Natural killer cell (primary cell): ENCODE data around the gene GALNT12. TPM values are rescaled to one million over a fixed set of nuclear protein-coding genes. Genes with fewer than 3 reads are reported as not detected.

Experiments
- ATAC-seq, 3 donors: fragments of 150-1000 bp in 2 of 3; fragments of 200-7000 bp in 1 of 3; cut with Tn5 transposase; 1 replicate in 1 of 3; 2 replicates in 2 of 3; pipeline ENCODE4 v1.10.0; 2021; ENCODE audit warnings: mild to moderate bottlenecking in 2 of 3, moderate library complexity in 2 of 3
- DNase-seq, 2 donors: peaks; one replicate each; pipeline versions ENCODE4 v3.0.0 to v3.0.0-alpha.2; 2013 to 2021; ENCODE audit warnings: mixed read lengths in 1 of 2
- H3K27ac ChIP-seq: one replicate; pipeline ENCODE4 v1.5.1; 2013; ENCODE audit warnings: mild to moderate bottlenecking, low read length
- H3K27me3 ChIP-seq: one replicate; pipeline ENCODE4 v1.6.1; 2013; ENCODE audit warnings: low read length; ENCODE audit not compliant: control insufficient read depth, insufficient read depth
- H3K36me3 ChIP-seq: one replicate; pipeline ENCODE4 v1.6.1; 2013; ENCODE audit warnings: low read length; ENCODE audit not compliant: control insufficient read depth, insufficient read depth
- H3K4me1 ChIP-seq: one replicate; pipeline ENCODE4 v1.6.1; 2013; ENCODE audit warnings: low read length; ENCODE audit not compliant: control insufficient read depth, insufficient read depth
- H3K4me3 ChIP-seq: one replicate; pipeline ENCODE4 v1.5.1; 2013; ENCODE audit warnings: low read length
- H3K9me3 ChIP-seq: one replicate; pipeline ENCODE4 v1.6.1; 2013; ENCODE audit warnings: low read length; ENCODE audit not compliant: control insufficient read depth, insufficient read depth
- H3K27ac Mint-ChIP-seq, 2 donors: one replicate each; pipeline ENCODE4 v1.8.0; 2022; ENCODE audit warnings: mild to moderate bottlenecking in 2 of 2, mixed read lengths in 2 of 2, moderate library complexity in 1 of 2
- H3K27me3 Mint-ChIP-seq, 2 donors: one replicate each; pipeline ENCODE4 v1.8.0; 2022; ENCODE audit warnings: low read depth in 2 of 2, mixed read lengths in 2 of 2
- H3K36me3 Mint-ChIP-seq: one replicate; pipeline ENCODE4 v1.8.0; 2022; ENCODE audit warnings: mixed read lengths
- H3K4me1 Mint-ChIP-seq, 2 donors: one replicate each; pipeline ENCODE4 v1.8.0; 2022; ENCODE audit warnings: mixed read lengths in 2 of 2
- H3K4me3 Mint-ChIP-seq: one replicate; pipeline ENCODE4 v1.8.0; 2022; ENCODE audit warnings: mild to moderate bottlenecking, moderate library complexity, mixed read lengths
- H3K9me3 Mint-ChIP-seq, 2 donors: one replicate each; pipeline ENCODE4 v1.8.0; 2022; ENCODE audit warnings: mixed read lengths in 2 of 2
- CTCF ChIP-seq: fragments of 200-600 bp; IDR thresholded peaks from one replicate; pipeline ENCODE4 v1.8.0; 2022; ENCODE audit warnings: antibody characterized with exemption
- WGBS: methylation state at CpG from one replicate; pipeline ENCODE4 v1.1.7; 2013; ENCODE audit warnings: missing lambda C conversion rate; ENCODE audit not compliant: insufficient coverage; 5-methylcytosine and 5-hydroxymethylcytosine counted together
- intact Hi-C: fragments of 100-400 bp; cut with micrococcal nuclease; formaldehyde crosslinking; loops from one replicate; pipeline ENCODE4 v1.14.2; 2022
- total RNA-seq, 4 donors: library from RNA; stranded (reverse); fragments of 120-200 nt in 1 of 4; gene quantifications; one replicate each; pipeline versions ENCODE4 v1.2.3 to v1.2.4, GENCODE V29; 2013 to 2022

Gene GALNT12
- total RNA-seq, 3 donors from 2014 or later (not counting 1 experiment from before 2014, with no cell fraction given): 9.1 to 9.4 (median 9.4) TPM

DNA sequence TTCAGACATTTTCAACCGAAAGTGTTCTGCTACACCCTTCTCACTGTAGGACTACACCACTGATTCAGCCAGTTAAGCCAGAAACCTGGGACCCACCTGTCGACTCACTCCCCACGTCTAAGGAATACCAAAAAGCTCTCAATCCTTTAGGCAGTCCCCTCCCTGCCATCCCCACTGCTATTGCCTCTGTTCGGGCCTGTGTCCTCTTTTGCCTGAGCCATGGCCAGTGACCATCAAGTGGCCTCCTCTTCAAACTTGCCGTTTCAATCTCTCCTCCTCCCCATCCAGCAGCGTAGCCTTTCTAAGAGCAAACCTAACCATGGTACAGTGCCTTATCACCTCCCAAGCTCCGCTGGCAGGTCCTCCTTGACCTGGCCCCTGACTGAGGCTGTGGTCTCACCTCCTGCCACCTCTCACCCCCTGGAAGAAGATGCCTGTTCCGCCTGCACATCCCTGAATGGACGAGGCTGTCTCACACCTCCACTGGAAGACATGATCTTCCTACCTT is 64.1 kb downstream of the GALNT12 start:
- H3K36me3 ChIP-seq: no peaks in the 10 kb centered on the region
- H3K9me3 ChIP-seq: no peaks in the 10 kb centered on the region
- intact Hi-C loops: no loop called here
- peaks cover 0 to 6% of the 10 kb centered on the region in 2 donors for H3K27me3 Mint-ChIP-seq
- no peak overlapping the region for H3K4me3 ChIP-seq
- TF ChIP-seq CTCF: no peak
- H3K36me3 Mint-ChIP-seq: no peaks in the 10 kb centered on the region
- H3K27ac Mint-ChIP-seq: no peak overlapping the region
- no peaks in the 10 kb centered on the region for H3K27me3 ChIP-seq
- H3K4me3 Mint-ChIP-seq: no peak overlapping the region
- DNase-seq: no peak
- no peaks in the 10 kb centered on the region for H3K9me3 Mint-ChIP-seq
- no peak overlapping the region for H3K27ac ChIP-seq
- no peaks in the 10 kb centered on the region for H3K4me1 ChIP-seq
- 75% methylated on average over 9 of the region's 9 CpGs for WGBS
- ATAC-seq: no peak
- H3K4me1 Mint-ChIP-seq: no peaks in the 10 kb centered on the region

DNA sequence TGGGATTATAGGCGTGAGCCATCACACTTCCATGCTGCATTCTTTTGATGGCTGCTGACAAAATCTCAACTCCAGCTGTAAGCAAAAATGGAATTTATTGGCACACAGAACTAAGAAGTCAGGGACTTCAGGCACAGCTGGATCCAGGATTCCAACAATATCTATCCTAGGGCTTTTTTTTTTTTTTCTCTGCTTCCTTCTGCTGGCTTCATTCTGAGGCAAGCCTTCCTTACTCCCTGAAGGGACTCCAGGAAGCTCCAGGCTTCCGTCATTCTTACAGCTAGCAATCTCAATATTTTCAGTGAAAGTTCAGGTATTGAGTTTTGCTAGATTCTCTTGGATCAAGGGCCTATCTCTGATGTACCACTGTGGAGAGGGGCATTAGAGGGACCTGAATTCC is 66.1 kb downstream of the GALNT12 start:
- Mint-ChIP-seq H3K4me3 (no peak overlapping the region), H3K4me1 (no peaks in the 10 kb centered on the region), H3K27ac (no peak overlapping the region), H3K27me3 (peaks cover 5 to 11% of the 10 kb centered on the region in 2 donors), H3K36me3 (no peaks in the 10 kb centered on the region), H3K9me3 (no peaks in the 10 kb centered on the region)
- no peak overlapping the region for H3K4me3 ChIP-seq
- H3K36me3 ChIP-seq: no peaks in the 10 kb centered on the region
- H3K27ac ChIP-seq: no peak overlapping the region
- intact Hi-C loops: no loop called here
- no peaks in the 10 kb centered on the region for H3K9me3 ChIP-seq
- H3K27me3 ChIP-seq: no peaks in the 10 kb centered on the region
- no peaks in the 10 kb centered on the region for H3K4me1 ChIP-seq
- TF ChIP-seq CTCF: no peak
- 97% methylated on average over 1 of the region's 2 CpGs for WGBS
- no peak for DNase-seq
- ATAC-seq: no peak

DNA sequence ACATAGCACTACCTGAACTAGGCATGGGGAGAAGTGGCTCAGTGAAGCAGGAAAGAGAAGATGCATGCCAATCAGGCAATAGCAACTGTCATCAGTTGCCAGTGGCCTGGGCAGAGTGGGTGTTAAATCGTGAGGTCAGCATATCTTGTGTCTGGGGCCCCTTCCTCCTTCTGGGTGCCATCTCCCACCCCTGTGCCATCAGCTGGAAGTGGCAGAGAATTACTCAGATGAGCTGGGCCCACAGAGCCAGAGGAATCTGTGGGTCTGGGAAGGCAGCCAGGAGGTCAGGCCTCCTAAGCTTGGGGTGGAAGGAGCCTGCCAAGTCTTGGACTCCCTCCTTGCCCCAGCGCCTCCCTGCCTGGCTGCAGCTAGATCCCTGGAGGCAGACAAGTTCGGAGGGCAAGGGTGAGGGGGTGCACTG is 66.5 kb downstream of the GALNT12 start:
- no peaks in the 10 kb centered on the region for H3K36me3 Mint-ChIP-seq
- H3K4me1 Mint-ChIP-seq: no peaks in the 10 kb centered on the region
- H3K27me3 Mint-ChIP-seq: peaks cover 5 to 13% of the 10 kb centered on the region in 2 donors
- ATAC-seq (no peak), DNase-seq (no peak)
- intact Hi-C loops: no loop called here
- Histone ChIP-seq H3K4me1 (no peaks in the 10 kb centered on the region), H3K27me3 (no peaks in the 10 kb centered on the region), H3K4me3 (no peak overlapping the region), H3K9me3 (no peaks in the 10 kb centered on the region), H3K27ac (no peak overlapping the region), H3K36me3 (no peaks in the 10 kb centered on the region)
- no peak for TF ChIP-seq CTCF
- no peaks in the 10 kb centered on the region for H3K9me3 Mint-ChIP-seq
- 69% methylated on average over 3 of the region's 3 CpGs for WGBS
- H3K27ac Mint-ChIP-seq: no peak overlapping the region
- H3K4me3 Mint-ChIP-seq: no peak overlapping the region

- Histone ChIP-seq H3K27me3 (no peaks in the 10 kb centered on the region), H3K27ac (no peak overlapping the region), H3K36me3 (no peaks in the 10 kb centered on the region), H3K4me1 (no peaks in the 10 kb centered on the region), H3K4me3 (no peak overlapping the region), H3K9me3 (no peaks in the 10 kb centered on the region)
- 81% methylated on average over 5 of the region's 5 CpGs for WGBS
- no peak for ATAC-seq
- Mint-ChIP-seq H3K27me3 (peaks cover 9 to 19% of the 10 kb centered on the region in 2 donors), H3K36me3 (no peaks in the 10 kb centered on the region), H3K4me1 (no peaks in the 10 kb centered on the region), H3K4me3 (no peak overlapping the region), H3K9me3 (no peaks in the 10 kb centered on the region), H3K27ac (no peak overlapping the region)
- no peak for TF ChIP-seq CTCF
- intact Hi-C loops: no loop called here
- no peak for DNase-seq
Observed at GRCh38 chr9:98874721-98875255, 67.3 kb downstream of the GALNT12 start.
